NCI-H2081 (cell line): Measurements from ENCODE around the gene NOC2L.
"Not testable (repeated sequence)": the region's sequence is repeated elsewhere in the genome, so short reads cannot be mapped to it uniquely, and the experiment has no call there.

Source experiments
- DNase-seq, 2 experiments: peaks; one replicate each; lab custom pipeline; 2025; lab: John Stamatoyannopoulos, UW

NOC2L gene

DNA sequence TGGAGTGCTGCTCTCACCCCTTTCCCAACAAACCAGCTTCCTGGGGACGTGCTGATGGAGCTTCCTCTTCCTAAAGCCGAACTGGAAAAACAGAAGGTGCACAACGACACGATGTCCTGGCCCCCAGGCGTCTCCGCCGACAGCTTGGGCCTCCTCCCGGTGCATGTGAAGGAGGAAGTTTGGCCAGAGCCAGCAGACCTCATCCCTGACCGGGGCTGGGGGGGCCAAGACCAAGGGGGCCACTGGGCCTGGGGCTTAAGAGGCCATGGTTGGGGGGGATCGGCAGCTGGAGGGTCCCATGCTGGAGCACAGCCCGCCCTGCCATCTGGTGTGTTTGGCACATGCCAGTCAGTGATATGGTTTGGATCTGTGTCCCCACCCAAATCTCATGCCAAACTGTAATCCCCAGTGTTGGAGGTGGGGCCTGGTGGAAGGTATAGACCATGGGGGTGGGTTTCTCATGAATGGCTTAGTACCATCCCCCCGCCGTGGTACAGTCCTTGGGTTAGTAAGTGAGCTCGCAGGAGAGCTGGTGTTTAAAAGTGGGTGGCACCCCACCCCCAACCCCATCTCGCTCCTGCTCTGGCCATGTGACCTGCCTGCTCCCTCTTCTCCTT lies 34.4 kb upstream of the NOC2L start:
- no peak for DNase-seq

- no peak for DNase-seq
Measured at GRCh38 chr1:992362-992761, 33.3 kb upstream of the NOC2L start.

DNA sequence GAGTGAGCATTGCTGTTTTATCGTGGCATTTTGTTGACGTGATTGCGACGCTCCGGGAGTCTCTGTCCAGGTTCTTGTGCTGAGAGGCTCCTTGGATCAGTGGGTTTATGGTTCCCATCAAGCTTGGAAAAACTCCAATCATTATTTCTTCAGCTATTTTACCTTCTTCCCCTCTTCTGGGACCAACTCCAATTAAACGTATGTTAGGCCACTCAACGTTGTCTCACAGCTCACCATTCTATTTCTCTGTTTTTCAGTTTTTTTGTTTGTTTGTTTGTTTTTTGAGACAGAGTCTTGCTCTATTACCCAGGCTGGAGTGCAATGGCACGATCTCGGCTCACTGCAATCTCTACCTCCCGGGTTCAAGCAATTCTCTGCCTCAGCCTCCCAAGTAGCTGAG lies 32.8 kb upstream of the NOC2L start:
- no peak for DNase-seq

- DNase-seq, result not testable (repeated sequence)
Measured at GRCh38 chr1:991275-991674, 32.2 kb upstream of the NOC2L start.

- not testable (repeated sequence) for DNase-seq
Measured at GRCh38 chr1:988061-988460, 29.0 kb upstream of the NOC2L start.

DNA sequence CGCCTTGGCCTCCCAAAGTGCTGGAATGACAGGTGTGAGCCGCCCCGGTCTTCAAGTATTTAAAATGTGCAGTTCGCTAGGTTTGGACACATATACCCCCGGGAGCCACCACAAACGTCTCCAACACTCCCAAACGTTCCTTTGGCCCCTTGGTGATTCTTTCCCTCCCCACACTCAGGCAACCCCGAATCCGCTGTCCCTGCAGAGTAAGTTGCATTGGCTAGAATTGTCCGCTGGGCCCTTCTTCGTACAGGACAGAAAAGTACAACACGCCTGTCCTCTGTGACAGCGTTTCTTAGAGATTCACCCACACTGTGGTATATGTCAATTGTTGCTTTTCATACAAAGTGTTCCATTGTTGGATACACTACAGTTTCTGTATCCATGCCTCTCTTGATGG lies 26.1 kb upstream of the NOC2L start:
- no peak for DNase-seq

- no peak for DNase-seq
Measured at GRCh38 chr1:984476-984814, 25.4 kb upstream of the NOC2L start.

- no peak for DNase-seq
Measured at GRCh38 chr1:983798-984475, 24.9 kb upstream of the NOC2L start.

GRCh38 chr1:982765-983436 lies 23.8 kb upstream of the NOC2L start:
- DNase-seq, result no peak

DNA sequence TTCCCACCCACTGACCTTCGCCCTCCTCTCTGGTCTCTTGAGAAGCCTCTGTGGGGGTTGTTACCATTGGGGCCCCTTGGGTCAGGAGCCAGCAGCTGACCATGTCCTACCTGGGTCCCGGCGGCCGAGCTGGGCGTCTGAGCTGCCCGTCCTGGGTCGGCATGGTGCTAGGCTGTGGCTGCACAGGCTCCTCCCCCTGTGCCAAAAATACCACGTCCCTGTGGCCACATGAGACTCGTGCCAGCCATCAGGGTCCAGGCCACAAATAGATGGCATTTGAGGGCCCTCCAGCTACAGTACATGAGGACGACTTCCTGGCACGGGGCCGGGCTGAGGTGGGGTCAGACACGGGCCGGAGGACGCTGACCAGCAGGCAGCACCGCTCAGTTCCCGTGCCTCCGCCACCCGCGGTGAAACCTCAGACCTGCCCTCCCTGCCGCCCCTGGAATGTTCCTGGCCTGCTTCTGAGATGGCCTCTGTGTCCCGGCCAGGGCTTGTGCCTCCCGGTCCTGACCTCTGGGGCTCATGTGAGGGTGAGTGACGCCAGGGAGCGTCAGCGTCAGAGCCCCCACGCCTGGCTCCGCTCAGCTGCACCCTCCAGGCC lies 23.0 kb upstream of the NOC2L start, which contains the start of gene PERM1:
PERM1 (minus strand) TSS at position 139 of the 604 bp plus-strand sequence. CDS start 1,064 bp downstream, outside the sequence.
- no peak for DNase-seq

GRCh38 chr1:981491-981954 lies 22.5 kb upstream of the NOC2L start:
- no peak for DNase-seq

- DNase-seq, result no peak
Measured at GRCh38 chr1:980602-981395, 21.7 kb upstream of the NOC2L start.

- no peak for DNase-seq
Measured at GRCh38 chr1:980137-980571, 21.1 kb upstream of the NOC2L start.

- no peak for DNase-seq
Measured at GRCh38 chr1:979744-980072, 20.7 kb upstream of the NOC2L start.

GRCh38 chr1:978835-979743 lies 20.0 kb upstream of the NOC2L start:
- DNase-seq, result no peak

GRCh38 chr1:978069-978834 lies 19.2 kb upstream of the NOC2L start:
- DNase-seq, result no peak

GRCh38 chr1:976791-977190 lies 17.7 kb upstream of the NOC2L start:
- not testable (repeated sequence) for DNase-seq

DNA sequence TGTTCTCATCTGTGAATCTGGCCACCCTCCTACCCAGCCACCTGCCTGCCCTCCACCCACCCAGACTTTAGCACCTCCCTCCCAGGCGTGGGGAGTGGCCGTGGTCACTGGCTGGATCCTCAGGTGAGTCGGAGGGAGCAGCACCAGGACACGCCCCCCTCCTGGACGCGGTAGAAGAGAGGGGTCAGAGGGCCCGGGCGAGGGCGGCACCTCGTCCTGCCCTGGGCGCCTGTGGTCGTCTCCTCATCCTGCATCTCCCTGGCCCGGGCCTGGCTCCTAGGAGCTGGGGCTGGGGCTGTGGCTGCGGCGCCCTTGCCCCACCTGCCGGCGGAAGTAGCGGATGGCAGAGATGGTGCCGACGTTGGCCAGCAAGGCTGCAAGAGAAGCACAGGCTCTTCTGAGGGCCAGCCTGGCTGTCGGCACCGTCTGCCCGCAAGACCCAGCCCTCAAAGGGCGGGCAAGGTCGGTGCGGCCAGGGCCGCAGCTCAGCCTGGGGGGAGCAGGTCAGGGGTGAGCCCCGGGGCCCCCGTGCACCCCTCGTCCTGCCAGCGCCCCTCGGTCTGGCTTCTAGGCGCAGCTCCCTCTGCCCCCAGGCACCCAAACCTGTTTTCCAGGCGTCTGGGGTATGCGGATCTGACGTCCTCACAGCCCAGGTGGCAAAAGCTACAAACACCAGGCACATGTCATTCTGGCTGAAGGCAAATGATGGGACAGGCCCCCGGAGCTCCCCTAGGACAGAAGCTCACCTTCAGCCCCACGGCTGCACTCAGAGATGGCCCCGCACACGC lies 17.0 kb upstream of the NOC2L start:
- DNase-seq, result peak; percentile 39 to 49

GRCh38 chr1:975365-975764 lies 16.3 kb upstream of the NOC2L start:
- DNase-seq, result no peak
